ENCODE data around the gene CBY2. TPM values are rescaled to one million over a fixed set of nuclear protein-coding genes. Genes with fewer than 3 reads are reported as not detected.

Gene CBY2
- total RNA-seq, 1 experiment from 2014 or later: not detected

- Histone ChIP-seq H2BK12ac (ENCODE audit: insufficient read length, low read depth, low read length) (no peak overlapping the region), H3K23me2 (ENCODE audit: insufficient read length, low read depth, low read length, poor library complexity, severe bottlenecking) (no peaks in the 10 kb centered on the region), H4K5ac (ENCODE audit: insufficient read length, low read depth, low read length) (no peak overlapping the region), H3K79me1 (ENCODE audit: insufficient read depth, low read depth, low read length, poor library complexity, severe bottlenecking) (no peaks in the 10 kb centered on the region), H3K27ac (ENCODE audit: insufficient read length, low read depth, low read length) (no peak overlapping the region), H3K14ac (ENCODE audit: insufficient read depth, low read length) (no peak overlapping the region), H2BK120ac (ENCODE audit: low read depth, low read length, poor library complexity, severe bottlenecking) (no peak overlapping the region), H4K20me1 (ENCODE audit: control insufficient read depth, insufficient read depth, insufficient read length) (no peaks in the 10 kb centered on the region), H3T11ph (ENCODE audit: low read length) (no peak overlapping the region), H2BK20ac (ENCODE audit: low read depth, low read length, poor library complexity, severe bottlenecking) (no peak overlapping the region), H2BK5ac (ENCODE audit: insufficient read length, low read length) (no peak overlapping the region), H3K4me1 (ENCODE audit: insufficient read depth, low read length) (no peaks in the 10 kb centered on the region), H3K79me2 (ENCODE audit: insufficient read depth, low read length) (no peaks in the 10 kb centered on the region), H2AFZ (ENCODE audit: low read length) (no peak overlapping the region), H3K4me2 (ENCODE audit: insufficient read depth, insufficient read length, low read length) (no peak overlapping the region), H2BK15ac (ENCODE audit: low read depth, low read length) (no peak overlapping the region), H4K8ac (replicated peaks; ENCODE audit: insufficient read length, low read depth, low read length) (no peak overlapping the region), H2AK5ac (ENCODE audit: insufficient read length, low read length) (no peak overlapping the region), H3K18ac (ENCODE audit: insufficient read length, low read depth, low read length) (no peak overlapping the region), H3K23ac (ENCODE audit: insufficient read length, low read depth, low read length) (no peak overlapping the region), H3K56ac (ENCODE audit: insufficient read length, low read depth, low read length) (no peak overlapping the region), H3K4ac (ENCODE audit: low read depth, low read length) (no peak overlapping the region), H3K9me3 (ENCODE audit: control insufficient read depth, low read depth, low read length) (no peaks in the 10 kb centered on the region), H3K9ac (ENCODE audit: extremely low read depth, insufficient read length, low read length) (no peak overlapping the region), H4K91ac (ENCODE audit: insufficient read length, low read depth, low read length) (no peak overlapping the region), H3K27me3 (ENCODE audit: insufficient read depth, low read length) (no peaks in the 10 kb centered on the region)
- Mint-ChIP-seq H3K27me3 (ENCODE audit: low read depth) (peaks cover 2% of the 10 kb centered on the region; the same call in 1 of the 2 replicates), H3K9me3 (no peaks in the 10 kb centered on the region; a peak in 1 of 5 replicates), H3K27ac (no peak overlapping the region), H3K4me1 (peaks cover 20 to 23% of the 10 kb centered on the region in 2 experiments), H3K36me3 (ENCODE audit: insufficient read depth in 1 of 3, low read depth in 3 of 3) (no peaks in the 10 kb centered on the region), H3K4me3 (no peak overlapping the region)
- TF ChIP-seq, protein P1, sequence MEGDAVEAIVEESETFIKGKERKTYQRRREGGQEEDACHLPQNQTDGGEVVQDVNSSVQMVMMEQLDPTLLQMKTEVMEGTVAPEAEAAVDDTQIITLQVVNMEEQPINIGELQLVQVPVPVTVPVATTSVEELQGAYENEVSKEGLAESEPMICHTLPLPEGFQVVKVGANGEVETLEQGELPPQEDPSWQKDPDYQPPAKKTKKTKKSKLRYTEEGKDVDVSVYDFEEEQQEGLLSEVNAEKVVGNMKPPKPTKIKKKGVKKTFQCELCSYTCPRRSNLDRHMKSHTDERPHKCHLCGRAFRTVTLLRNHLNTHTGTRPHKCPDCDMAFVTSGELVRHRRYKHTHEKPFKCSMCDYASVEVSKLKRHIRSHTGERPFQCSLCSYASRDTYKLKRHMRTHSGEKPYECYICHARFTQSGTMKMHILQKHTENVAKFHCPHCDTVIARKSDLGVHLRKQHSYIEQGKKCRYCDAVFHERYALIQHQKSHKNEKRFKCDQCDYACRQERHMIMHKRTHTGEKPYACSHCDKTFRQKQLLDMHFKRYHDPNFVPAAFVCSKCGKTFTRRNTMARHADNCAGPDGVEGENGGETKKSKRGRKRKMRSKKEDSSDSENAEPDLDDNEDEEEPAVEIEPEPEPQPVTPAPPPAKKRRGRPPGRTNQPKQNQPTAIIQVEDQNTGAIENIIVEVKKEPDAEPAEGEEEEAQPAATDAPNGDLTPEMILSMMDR (conservative IDR thresholded peaks at IDR 0.05): no peak
- DNase-seq: no peak
- no CpG with 5 or more reads among the region's 1 CpG for WGBS (ENCODE audit: extremely low coverage, insufficient read length, low lambda C conversion rate)
These were observed 16.9 kb downstream of the CBY2 start for GRCh38 chr13:45718992-45719391.
